ENCODE data around the gene APLP1. TPM values are rescaled to one million over a fixed set of nuclear protein-coding genes. Genes with fewer than 3 reads are reported as not detected.

Gene APLP1
- total and polyA plus RNA-seq, 2 donors (not counting 3 experiments of a cell fraction or from before 2014, with no cell fraction given): 6.2 to 13.0 TPM

DNA sequence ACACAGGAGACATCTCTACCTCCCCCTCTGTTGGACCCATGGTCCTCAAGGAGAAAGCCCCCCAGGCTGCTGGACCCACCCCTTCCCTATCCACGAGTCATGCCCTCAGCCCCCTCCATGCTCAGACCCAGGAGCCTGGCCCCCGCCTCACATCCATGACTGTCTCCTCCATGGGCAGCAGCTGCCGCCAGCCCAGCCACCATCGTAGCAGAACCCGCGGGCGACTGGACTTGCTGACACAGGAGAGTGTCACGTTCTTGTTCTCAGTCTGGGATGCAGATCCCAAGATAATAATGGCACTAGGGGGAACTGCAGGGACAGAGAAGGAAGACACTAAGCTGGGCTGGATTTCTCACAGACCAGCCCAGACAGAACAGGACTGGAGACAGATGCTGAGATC is 19.9 kb upstream of the APLP1 start:
- no peak for TF ChIP-seq FOS (IDR thresholded peaks at IDR 0.05; ENCODE audit: borderline replicate concordance, insufficient read depth, low read length)
- TF ChIP-seq JUN (IDR thresholded peaks at IDR 0.05; ENCODE audit: borderline replicate concordance, insufficient read depth, insufficient read length, low read depth): no peak
- no peak for TF ChIP-seq POLR2AphosphoS5 (IDR thresholded peaks at IDR 0.05; ENCODE audit: insufficient read depth, low read depth, low read length)
- no peak for TF ChIP-seq GATA2 (IDR thresholded peaks at IDR 0.05; ENCODE audit: insufficient read depth, insufficient read length, low read depth, low read length)
- no peak for TF ChIP-seq POLR2A (IDR thresholded peaks at IDR 0.05; ENCODE audit: low read depth, low read length)
- TF ChIP-seq MYC (IDR thresholded peaks at IDR 0.05; ENCODE audit: low read depth, low read length): no peak
- no peak for TF ChIP-seq EZH2 (IDR thresholded peaks at IDR 0.05; ENCODE audit: borderline replicate concordance, low read depth, low read length, severe bottlenecking)
- TF ChIP-seq, protein P1, sequence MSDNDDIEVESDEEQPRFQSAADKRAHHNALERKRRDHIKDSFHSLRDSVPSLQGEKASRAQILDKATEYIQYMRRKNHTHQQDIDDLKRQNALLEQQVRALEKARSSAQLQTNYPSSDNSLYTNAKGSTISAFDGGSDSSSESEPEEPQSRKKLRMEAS (IDR thresholded peaks at IDR 0.05; ENCODE audit: insufficient read depth, insufficient read length): no peak
- TF ChIP-seq, protein P2, sequence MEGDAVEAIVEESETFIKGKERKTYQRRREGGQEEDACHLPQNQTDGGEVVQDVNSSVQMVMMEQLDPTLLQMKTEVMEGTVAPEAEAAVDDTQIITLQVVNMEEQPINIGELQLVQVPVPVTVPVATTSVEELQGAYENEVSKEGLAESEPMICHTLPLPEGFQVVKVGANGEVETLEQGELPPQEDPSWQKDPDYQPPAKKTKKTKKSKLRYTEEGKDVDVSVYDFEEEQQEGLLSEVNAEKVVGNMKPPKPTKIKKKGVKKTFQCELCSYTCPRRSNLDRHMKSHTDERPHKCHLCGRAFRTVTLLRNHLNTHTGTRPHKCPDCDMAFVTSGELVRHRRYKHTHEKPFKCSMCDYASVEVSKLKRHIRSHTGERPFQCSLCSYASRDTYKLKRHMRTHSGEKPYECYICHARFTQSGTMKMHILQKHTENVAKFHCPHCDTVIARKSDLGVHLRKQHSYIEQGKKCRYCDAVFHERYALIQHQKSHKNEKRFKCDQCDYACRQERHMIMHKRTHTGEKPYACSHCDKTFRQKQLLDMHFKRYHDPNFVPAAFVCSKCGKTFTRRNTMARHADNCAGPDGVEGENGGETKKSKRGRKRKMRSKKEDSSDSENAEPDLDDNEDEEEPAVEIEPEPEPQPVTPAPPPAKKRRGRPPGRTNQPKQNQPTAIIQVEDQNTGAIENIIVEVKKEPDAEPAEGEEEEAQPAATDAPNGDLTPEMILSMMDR (IDR thresholded peaks at IDR 0.05; ENCODE audit: extremely low read depth in 1 of 2, insufficient read depth in 1 of 2, low read depth in 1 of 2, low read length in 2 of 2): no peak
- H3K36me3 ChIP-seq (ENCODE audit: control insufficient read depth in 2 of 2, extremely low read depth in 1 of 2, insufficient read depth in 2 of 2, low read length in 2 of 2): no peaks in the 10 kb centered on the region
- dilution Hi-C loops (cut with MboI; ENCODE audit: extremely low pct_ligation_motif_present, low sequenced_read_pairs): no loop called here
- no peaks in the 10 kb centered on the region for H4K20me1 ChIP-seq (replicated peaks; ENCODE audit: control insufficient read depth, extremely low read depth, insufficient read depth, low read length)
- H2AFZ ChIP-seq (ENCODE audit: low read depth, low read length): no peak overlapping the region
- ChIA-PET POLR2A (no interaction called here), CTCF (no interaction called here)
- DNase-seq (ENCODE audit: low read depth, low spot score): no peak
- H3K4me1 ChIP-seq (ENCODE audit: control insufficient read depth, extremely low read depth, insufficient read depth, low read length): no peaks in the 10 kb centered on the region
- no peak overlapping the region for H3K27ac ChIP-seq (ENCODE audit: insufficient read depth, low read depth, low read length)
- H3K79me2 ChIP-seq (ENCODE audit: control insufficient read depth, insufficient read depth, low read length): no peaks in the 10 kb centered on the region
- intact Hi-C loops (cut with micrococcal nuclease): no loop called here
- H3K9me3 ChIP-seq (replicated peaks; ENCODE audit: control insufficient read depth, insufficient read depth, low read length): no peaks in the 10 kb centered on the region
- H3K4me3 ChIP-seq (replicated peaks in 1 of 3; ENCODE audit: insufficient read depth in 1 of 3, low read depth in 1 of 3, low read length in 3 of 3): no peak overlapping the region
- peaks cover 20 to 28% of the 10 kb centered on the region in 2 experiments for H3K27me3 ChIP-seq (ENCODE audit: control insufficient read depth in 2 of 2, insufficient read depth in 2 of 2, low read length in 2 of 2)
- no peak for FAIRE-seq
- no peak overlapping the region for H3K9ac ChIP-seq (replicated peaks; ENCODE audit: extremely low read depth, insufficient read depth, low read length)
- H3K4me2 ChIP-seq (ENCODE audit: insufficient read depth, low read length): no peak overlapping the region
- no peaks in the 10 kb centered on the region for H3K9me1 ChIP-seq (replicated peaks; ENCODE audit: control insufficient read depth, extremely low read depth, insufficient read depth, low read length)
- BruUV-seq (replicated peaks): no TSS peak
